Neuronal stem cell (in vitro differentiated cells): ENCODE data around the gene POLE.

ENCODE experiments used
- DNase-seq: peaks from one replicate; pipeline ENCODE4 v3.0.0-alpha.2; 2013; ENCODE audit warnings: low spot score
- H2AFZ ChIP-seq: one replicate; pipeline ENCODE4 v1.6.1; 2013; ENCODE audit warnings: mild to moderate bottlenecking, low read length, inconsistent platforms
- H2AK5ac ChIP-seq: 2 replicates; pipeline ENCODE4 v1.6.1; 2013; ENCODE audit warnings: low read depth, mild to moderate bottlenecking, inconsistent platforms, low read length, moderate library complexity, mixed read lengths
- H2BK120ac ChIP-seq: 2 replicates; pipeline ENCODE4 v1.6.1; 2013; ENCODE audit warnings: low read depth, mild to moderate bottlenecking, inconsistent platforms, low read length, moderate library complexity, mixed read lengths
- H2BK12ac ChIP-seq: one replicate; pipeline ENCODE4 v1.6.1; 2013; ENCODE audit warnings: low read length, inconsistent platforms
- H2BK15ac ChIP-seq: 2 replicates; pipeline ENCODE4 v1.6.1; 2013; ENCODE audit warnings: mild to moderate bottlenecking, low read length, inconsistent platforms, mixed read lengths
- H2BK5ac ChIP-seq: one replicate; pipeline ENCODE4 v1.6.1; 2013; ENCODE audit warnings: inconsistent platforms, mild to moderate bottlenecking, low read length, moderate library complexity
- H3K14ac ChIP-seq: one replicate; pipeline ENCODE4 v1.6.1; 2013; ENCODE audit warnings: low read length, inconsistent platforms
- H3K18ac ChIP-seq: 2 replicates; pipeline ENCODE4 v1.6.1; 2013; ENCODE audit warnings: low read length, inconsistent platforms
- H3K23ac ChIP-seq: 2 replicates; pipeline ENCODE4 v1.6.1; 2013; ENCODE audit warnings: low read depth, mild to moderate bottlenecking, mixed read lengths, low read length, inconsistent platforms; ENCODE audit not compliant: poor library complexity
- H3K27ac ChIP-seq: replicated peaks from 3 replicates; pipeline ENCODE4 v1.5.1; 2013; ENCODE audit warnings: low read length, inconsistent platforms
- H3K27me3 ChIP-seq, 3 experiments: 2 replicates each; pipeline ENCODE4 v1.6.1; 2013; ENCODE audit warnings: low read length in 3 of 3, mild to moderate bottlenecking in 2 of 3, inconsistent platforms in 1 of 3, low read depth in 1 of 3, mixed read lengths in 1 of 3, moderate library complexity in 1 of 3; ENCODE audit not compliant: control insufficient read depth in 3 of 3, insufficient read depth in 3 of 3
- H3K36me3 ChIP-seq, 2 donors: replicated peaks in 1 of 2; 2 replicates each; pipeline ENCODE4 v1.6.1; 2013; ENCODE audit warnings: low read length in 2 of 2; ENCODE audit not compliant: control insufficient read depth in 2 of 2, insufficient read depth in 2 of 2
- H3K4ac ChIP-seq: 2 replicates; pipeline ENCODE4 v1.6.1; 2013; ENCODE audit warnings: inconsistent platforms, mild to moderate bottlenecking, low read length, moderate library complexity
- H3K4me1 ChIP-seq, 2 donors: 1 replicate in 1 of 2; 2 replicates in 1 of 2; pipeline ENCODE4 v1.6.1; 2013; ENCODE audit warnings: low read length in 2 of 2, low read depth in 1 of 2; ENCODE audit not compliant: control insufficient read depth in 2 of 2, insufficient read depth in 1 of 2
- H3K4me2 ChIP-seq: one replicate; pipeline ENCODE4 v1.6.1; 2013; ENCODE audit warnings: mild to moderate bottlenecking, low read length, inconsistent platforms; ENCODE audit not compliant: insufficient read depth, poor library complexity, severe bottlenecking
- H3K4me3 ChIP-seq, 2 donors: 2 replicates each; pipeline ENCODE4 v1.5.1; 2013; ENCODE audit warnings: low read length in 2 of 2, mild to moderate bottlenecking in 2 of 2, inconsistent platforms in 1 of 2, moderate library complexity in 1 of 2
- H3K79me1 ChIP-seq: one replicate; pipeline ENCODE4 v1.6.1; 2013; ENCODE audit warnings: low read depth, mild to moderate bottlenecking, inconsistent platforms, low read length, moderate library complexity
- H3K9ac ChIP-seq: one replicate; pipeline ENCODE4 v1.6.1; 2013; ENCODE audit warnings: mild to moderate bottlenecking, low read depth, low read length, inconsistent platforms; ENCODE audit not compliant: poor library complexity
- H3K9me3 ChIP-seq, 2 donors: replicated peaks in 1 of 2; 2 replicates each; pipeline versions ENCODE3 to v1.6.1; 2013; ENCODE audit warnings: low read length in 2 of 2, mild to moderate bottlenecking in 2 of 2, inconsistent platforms in 1 of 2, low read depth in 1 of 2, mixed read lengths in 1 of 2, moderate library complexity in 1 of 2; ENCODE audit not compliant: control insufficient read depth in 2 of 2, insufficient read depth in 1 of 2
- H4K8ac ChIP-seq: one replicate; pipeline ENCODE4 v1.6.1; 2013; ENCODE audit warnings: low read depth, mild to moderate bottlenecking, inconsistent platforms, low read length, moderate library complexity
- H4K91ac ChIP-seq: one replicate; pipeline ENCODE4 v1.6.1; 2013; ENCODE audit warnings: low read length, low read depth, mild to moderate bottlenecking, inconsistent platforms; ENCODE audit not compliant: poor library complexity
- WGBS, 2 donors: extraction: QIAGEN DNeasy Blood & Tissue Kit; methylation state at CpG; one replicate each; pipeline ENCODE4 v1.1.7; 2013; ENCODE audit warnings: missing lambda C conversion rate in 2 of 2, mixed read lengths in 1 of 2; ENCODE audit not compliant: insufficient read length in 2 of 2, insufficient replicate concordance in 1 of 2; ENCODE audit errors: extremely low coverage in 2 of 2; 5-methylcytosine and 5-hydroxymethylcytosine counted together

The POLE gene

GRCh38 chr12:132734206-132734605 lies 47.1 kb upstream of the POLE start:
- Histone ChIP-seq H3K18ac (no peak overlapping the region), H2BK15ac (no peak overlapping the region), H4K91ac (no peak overlapping the region), H4K8ac (no peak overlapping the region), H2AFZ (no peak overlapping the region), H2BK5ac (no peak overlapping the region), H3K9me3 (peaks cover 2 to 8% of the 10 kb centered on the region in 2 donors), H3K4me2 (no peak overlapping the region), H3K27ac (no peak overlapping the region), H3K79me1 (no peaks in the 10 kb centered on the region), H3K9ac (no peak overlapping the region), H3K23ac (no peak overlapping the region), H3K4me1 (no peaks in the 10 kb centered on the region), H2AK5ac (no peak overlapping the region), H3K14ac (no peak overlapping the region), H2BK12ac (no peak overlapping the region), H3K4me3 (no peak overlapping the region), H3K4ac (no peak overlapping the region), H2BK120ac (no peak overlapping the region), H3K36me3 (peaks cover 70 to 94% of the 10 kb centered on the region in 2 donors), H3K27me3 (no peaks in the 10 kb centered on the region)
- WGBS, 2 donors: no CpG with 5 or more reads among the region's 10 CpGs
- DNase-seq: no peak

DNA sequence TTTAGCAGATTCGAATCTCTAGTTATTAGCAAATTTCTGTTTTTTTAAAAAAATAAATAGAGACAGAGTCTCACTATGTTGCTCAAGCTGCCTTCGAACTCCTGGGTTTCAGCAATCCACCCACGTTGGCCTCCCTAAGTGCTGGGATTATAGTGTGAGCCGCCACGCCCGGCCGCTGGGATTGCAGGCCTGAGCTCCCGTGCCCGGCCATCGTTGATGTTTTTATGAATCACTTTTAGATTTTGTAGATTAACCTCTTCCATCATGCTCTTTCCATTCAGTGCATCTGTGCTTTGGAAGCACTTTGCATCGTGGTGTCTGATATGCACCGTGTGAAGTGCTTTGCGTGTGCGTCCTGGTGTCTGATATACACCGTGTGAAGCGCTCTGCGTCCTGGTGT lies 44.4 kb upstream of the POLE start:
- no peak for DNase-seq
- Histone ChIP-seq H3K79me1 (peaks cover 5% of the 10 kb centered on the region), H2BK15ac (no peak overlapping the region), H2BK12ac (no peak overlapping the region), H3K4me2 (no peak overlapping the region), H3K9me3 (peaks cover 4 to 8% of the 10 kb centered on the region in 2 donors), H3K27ac (no peak overlapping the region), H3K18ac (no peak overlapping the region), H3K36me3 (peaks cover 76 to 94% of the 10 kb centered on the region in 2 donors), H2AK5ac (no peak overlapping the region), H3K4me3 (no peak overlapping the region), H3K9ac (no peak overlapping the region), H3K4me1 (no peaks in the 10 kb centered on the region), H4K91ac (no peak overlapping the region), H2AFZ (no peak overlapping the region), H3K27me3 (no peaks in the 10 kb centered on the region), H3K14ac (no peak overlapping the region), H4K8ac (peak overlapping the region; percentile 72), H2BK120ac (no peak overlapping the region), H2BK5ac (no peak overlapping the region), H3K23ac (no peak overlapping the region), H3K4ac (no peak overlapping the region)
- WGBS, 2 donors: no CpG with 5 or more reads among the region's 17 CpGs

DNA sequence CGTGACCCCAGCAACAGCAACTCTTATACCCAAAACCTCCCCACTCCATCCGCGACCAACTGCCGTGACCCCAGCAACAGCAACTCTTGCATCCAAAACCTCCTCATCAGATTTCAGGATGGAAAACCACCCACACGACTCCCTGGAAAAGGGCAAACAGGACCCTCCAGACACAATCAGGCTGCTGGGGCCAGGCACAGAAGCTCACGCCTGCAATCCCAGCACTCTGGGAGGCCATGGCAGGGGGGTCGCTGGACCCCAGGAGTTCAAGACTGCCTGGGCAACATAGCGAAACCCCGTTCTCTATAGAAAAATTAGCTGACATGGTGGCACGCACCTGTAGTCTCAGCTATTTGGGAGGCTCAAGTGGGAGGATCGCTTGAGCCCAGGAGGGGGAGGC lies 43.2 kb upstream of the POLE start:
- Histone ChIP-seq H3K9ac (no peak overlapping the region), H3K18ac (no peak overlapping the region), H3K4ac (no peak overlapping the region), H2BK5ac (no peak overlapping the region), H2AK5ac (no peak overlapping the region), H3K27me3 (no peaks in the 10 kb centered on the region), H3K4me3 (no peak overlapping the region), H3K9me3 (peaks cover 4 to 8% of the 10 kb centered on the region in 2 donors), H3K27ac (no peak overlapping the region), H2BK120ac (no peak overlapping the region), H2BK12ac (no peak overlapping the region), H4K91ac (no peak overlapping the region), H2AFZ (no peak overlapping the region), H3K36me3 (peaks cover 76 to 95% of the 10 kb centered on the region in 2 donors), H3K79me1 (peaks cover 5% of the 10 kb centered on the region), H3K4me2 (no peak overlapping the region), H2BK15ac (no peak overlapping the region), H3K23ac (no peak overlapping the region), H4K8ac (no peak overlapping the region), H3K4me1 (no peaks in the 10 kb centered on the region), H3K14ac (no peak overlapping the region)
- WGBS, 2 donors: no CpG with 5 or more reads among the region's 11 CpGs
- DNase-seq: no peak

DNA sequence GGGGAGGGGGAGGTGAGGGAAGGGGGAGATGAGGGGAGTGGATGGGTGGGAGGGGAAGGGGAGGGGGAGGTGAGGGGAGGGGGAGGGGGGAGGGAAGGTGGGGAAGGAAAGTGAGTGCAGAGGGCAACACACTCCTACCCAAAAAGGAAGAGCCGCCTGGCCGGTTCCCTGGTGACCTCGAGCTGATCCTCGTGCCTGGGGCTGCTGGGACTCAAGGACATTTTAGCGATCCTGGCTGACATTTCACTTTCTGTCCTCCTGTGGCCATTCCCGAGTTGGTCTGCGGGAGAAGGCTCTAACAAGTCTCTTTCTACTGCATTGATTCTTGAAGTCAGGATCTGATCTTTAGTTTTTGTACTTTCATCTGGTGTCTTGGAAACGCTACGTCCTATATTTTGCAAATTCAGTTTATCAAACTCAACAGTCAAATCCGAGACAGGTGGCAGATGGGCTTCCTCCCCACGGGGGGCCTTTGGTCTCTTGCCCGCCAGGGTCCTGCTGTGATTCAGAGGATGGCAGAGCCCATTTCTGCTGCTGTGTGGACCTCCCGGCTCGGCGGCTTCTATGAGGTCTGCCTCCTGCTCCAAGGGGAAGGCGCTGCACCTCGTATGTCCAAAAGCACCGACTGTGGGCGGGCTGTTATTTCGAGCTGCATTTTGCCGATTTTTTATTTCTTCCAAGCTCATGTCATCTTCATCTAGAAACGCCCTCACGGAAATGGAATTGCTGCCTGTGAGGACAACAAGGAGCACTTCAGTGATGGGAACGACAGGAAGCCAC lies 42.6 kb upstream of the POLE start:
- Histone ChIP-seq H3K23ac (no peak overlapping the region), H3K14ac (no peak overlapping the region), H3K4me2 (no peak overlapping the region), H2BK120ac (no peak overlapping the region), H2BK12ac (no peak overlapping the region), H3K4me3 (no peak overlapping the region), H3K18ac (no peak overlapping the region), H2BK15ac (no peak overlapping the region), H3K9me3 (peaks cover 4 to 8% of the 10 kb centered on the region in 2 donors), H3K9ac (no peak overlapping the region), H2BK5ac (no peak overlapping the region), H3K79me1 (peaks cover 5% of the 10 kb centered on the region), H4K8ac (no peak overlapping the region), H2AK5ac (no peak overlapping the region), H3K27me3 (no peaks in the 10 kb centered on the region), H4K91ac (no peak overlapping the region), H3K36me3 (peaks cover 77 to 95% of the 10 kb centered on the region in 2 donors), H2AFZ (no peak overlapping the region), H3K27ac (no peak overlapping the region), H3K4me1 (no peaks in the 10 kb centered on the region), H3K4ac (no peak overlapping the region)
- no CpG with 5 or more reads among the region's 24 CpGs for WGBS, 2 donors
- DNase-seq: no peak
